NOMO-1 (cell line): ENCODE data around the gene SH2B3.
"Not testable (repeated sequence)": the region's sequence is repeated elsewhere in the genome, so short reads cannot be mapped to it uniquely, and the experiment has no call there.

Source experiments
- DNase-seq, 2 experiments: peaks; one replicate each; lab custom pipeline; 2025; ENCODE audit not compliant: unreplicated experiment in 2 of 2; lab: John Stamatoyannopoulos, UW

SH2B3 gene

DNA sequence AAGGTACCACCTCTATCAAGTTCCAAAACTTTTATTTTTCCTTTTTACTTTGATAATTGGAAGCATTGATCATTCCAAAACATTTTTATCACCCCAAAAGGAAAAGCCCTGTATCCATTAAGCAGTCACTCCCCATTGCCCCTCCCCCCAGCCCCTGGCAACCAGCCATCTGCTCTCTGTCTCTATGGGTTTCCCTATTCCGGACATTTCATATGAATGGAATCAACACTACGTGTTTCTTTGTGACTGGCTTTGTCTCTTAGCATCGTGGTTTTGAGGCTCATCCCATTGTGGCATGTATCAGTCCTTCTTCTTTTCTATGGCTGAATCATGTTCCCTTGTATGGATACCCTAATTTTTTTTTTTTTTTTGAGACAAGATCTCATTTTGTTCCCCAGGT lies 18.8 kb upstream of the SH2B3 start:
- no peak for DNase-seq

DNA sequence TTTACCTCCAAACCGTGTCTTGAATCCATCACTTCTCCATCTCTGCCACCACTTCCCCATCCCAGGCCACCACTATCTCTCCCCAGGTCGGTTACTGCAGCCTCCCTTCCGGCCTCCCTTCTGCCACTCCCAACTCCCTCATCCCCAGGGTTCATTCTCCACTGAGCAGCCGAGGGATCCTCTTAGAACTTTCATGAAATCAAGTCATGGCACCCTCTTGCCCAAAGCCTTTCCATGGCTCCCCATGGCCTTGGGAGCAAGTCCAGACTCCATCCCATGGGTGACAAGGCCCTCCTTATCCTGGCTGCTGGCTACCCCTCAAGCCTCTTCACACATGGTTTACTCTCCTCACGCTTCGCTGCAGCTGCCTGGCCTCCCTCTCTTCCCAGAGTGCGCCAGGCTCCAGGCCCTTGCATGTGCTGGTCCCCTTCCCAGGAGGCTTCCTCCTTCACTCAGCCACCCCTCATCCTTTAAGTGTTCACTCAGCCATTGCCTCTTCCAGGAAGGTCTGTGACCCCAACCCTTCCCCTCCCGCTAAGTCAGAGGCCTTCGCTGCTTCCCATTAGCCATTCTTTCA lies 17.9 kb upstream of the SH2B3 start:
- no peak for DNase-seq

DNA sequence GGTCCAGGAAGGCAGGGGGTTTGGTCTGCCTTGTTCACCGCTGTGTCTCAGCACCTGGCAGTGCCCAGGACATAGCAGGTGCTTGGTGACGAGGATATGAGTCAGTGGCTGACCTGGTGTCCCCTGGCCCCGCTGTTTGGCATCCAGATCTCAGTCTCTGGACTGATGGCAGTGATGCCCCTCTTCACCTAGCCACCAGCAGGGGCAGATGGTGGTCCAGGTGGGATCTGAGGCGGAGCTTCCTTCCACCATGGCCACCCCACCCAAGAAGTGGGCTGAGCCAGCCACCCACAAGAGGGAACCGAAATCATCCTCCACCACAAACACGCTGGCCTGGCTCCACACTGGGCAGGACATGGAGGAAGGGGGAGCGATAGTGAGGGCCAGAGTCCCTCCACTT lies 16.1 kb upstream of the SH2B3 start:
- no peak for DNase-seq

DNA sequence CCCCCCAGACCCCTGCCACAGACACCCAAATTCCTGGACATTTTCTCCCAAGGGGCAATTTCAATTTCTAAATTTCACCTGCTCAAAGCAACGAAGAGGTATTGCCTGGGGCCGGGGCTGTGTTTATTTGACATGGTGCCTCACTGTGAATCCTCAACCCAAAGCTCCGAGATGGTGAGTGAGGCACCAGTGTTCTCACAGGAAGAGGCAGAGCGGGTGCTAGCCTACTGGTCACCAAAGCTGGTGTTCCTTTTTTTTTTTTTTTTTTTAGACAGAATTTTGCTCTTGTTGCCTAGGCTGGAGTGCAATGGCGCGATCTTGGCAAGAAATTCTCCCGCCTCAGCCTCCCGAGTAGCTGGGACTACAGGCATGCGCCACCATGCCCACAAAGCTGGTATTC lies 14.8 kb upstream of the SH2B3 start:
- no peak for DNase-seq

DNA sequence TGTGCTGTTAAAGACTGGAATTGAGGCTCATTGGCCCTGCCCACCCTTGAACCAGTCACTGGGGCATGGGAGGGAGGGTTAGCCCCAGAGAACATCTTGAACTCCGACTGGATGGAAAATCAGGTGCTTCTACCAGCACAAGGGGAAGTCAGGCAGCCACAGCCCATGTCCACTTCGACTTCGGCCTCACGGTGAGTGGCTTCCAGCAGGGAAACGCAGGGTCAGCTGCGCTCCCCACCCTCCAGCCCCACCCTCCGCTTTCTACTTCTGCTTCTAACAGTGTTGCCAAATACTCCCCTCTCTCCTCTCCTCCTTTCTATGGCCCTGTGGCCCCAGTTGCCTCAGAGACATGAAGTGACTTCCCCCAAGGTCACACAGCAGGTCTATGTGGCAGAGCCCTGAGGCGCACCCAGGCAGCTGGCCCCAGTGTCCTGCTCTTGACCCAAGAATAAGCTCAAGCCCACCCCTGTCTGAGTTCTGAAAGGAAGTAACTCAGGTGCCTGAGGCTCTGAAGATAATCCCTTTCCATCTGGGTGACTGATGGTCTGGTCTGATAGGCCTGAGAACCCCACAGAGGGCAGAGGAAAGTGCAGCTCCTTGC lies 11.9 kb upstream of the SH2B3 start:
- DNase-seq, result peak; percentile 90 to 93

DNA sequence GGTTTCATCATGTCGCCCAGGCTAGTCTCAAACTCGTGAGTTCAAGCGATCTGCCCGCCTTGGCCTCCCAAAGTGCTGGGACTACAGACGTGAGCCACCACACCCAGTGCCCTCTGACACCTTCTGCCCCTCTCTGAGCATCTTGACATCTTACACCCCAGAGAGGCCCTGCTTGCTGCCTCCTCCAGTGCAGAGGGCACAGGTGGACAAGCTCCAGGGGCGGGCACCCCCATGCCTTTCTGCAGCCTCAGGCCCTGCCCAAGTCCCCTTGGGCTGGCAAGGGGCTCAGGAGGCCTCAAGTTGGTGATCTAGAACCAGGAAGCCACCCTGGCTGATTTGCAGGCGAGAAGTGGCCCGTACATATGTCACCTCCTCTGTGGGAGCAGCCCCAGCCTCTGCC lies 11.2 kb upstream of the SH2B3 start:
- DNase-seq, result no peak

DNA sequence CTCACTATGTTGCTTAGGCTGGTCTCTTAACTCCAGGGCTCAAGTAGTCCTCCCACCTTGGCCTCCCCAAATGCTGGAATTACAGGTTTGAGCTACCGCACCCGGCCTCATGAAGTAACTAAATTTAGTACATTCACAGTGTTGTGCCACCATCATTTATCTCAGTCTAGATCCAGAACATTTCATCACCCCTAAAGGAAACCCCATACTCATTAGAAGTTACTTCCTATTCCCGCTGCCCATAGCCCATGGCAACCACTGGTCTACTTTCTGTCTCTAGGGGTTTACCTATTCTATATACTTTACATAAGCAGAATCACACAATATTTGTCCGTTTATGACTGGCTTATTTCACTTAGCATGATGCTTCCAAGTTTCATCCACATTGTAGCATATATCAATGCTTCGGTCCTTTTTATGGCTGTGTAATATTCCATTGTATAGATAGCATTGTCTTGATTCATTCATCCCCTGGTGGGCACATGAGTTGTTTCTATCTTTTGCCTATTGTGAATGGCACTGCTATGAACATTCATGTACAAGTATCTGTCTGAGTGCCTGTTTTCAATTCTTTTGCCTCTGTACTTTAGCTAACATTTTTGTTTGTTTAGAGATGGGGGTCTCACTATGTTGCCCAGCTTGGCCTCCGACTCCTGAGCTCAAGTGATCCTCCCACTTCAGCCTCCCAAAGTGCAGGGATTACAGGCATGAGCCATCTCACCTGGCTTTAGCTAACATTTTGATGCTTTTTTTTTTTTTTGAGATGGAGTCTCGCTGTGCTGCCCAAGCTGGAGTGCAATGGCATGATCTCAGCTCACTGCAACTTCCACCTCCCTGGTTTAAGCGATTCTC lies 10.2 kb upstream of the SH2B3 start:
- DNase-seq, result peak in 1 of 2 experiments; percentile 39

DNA sequence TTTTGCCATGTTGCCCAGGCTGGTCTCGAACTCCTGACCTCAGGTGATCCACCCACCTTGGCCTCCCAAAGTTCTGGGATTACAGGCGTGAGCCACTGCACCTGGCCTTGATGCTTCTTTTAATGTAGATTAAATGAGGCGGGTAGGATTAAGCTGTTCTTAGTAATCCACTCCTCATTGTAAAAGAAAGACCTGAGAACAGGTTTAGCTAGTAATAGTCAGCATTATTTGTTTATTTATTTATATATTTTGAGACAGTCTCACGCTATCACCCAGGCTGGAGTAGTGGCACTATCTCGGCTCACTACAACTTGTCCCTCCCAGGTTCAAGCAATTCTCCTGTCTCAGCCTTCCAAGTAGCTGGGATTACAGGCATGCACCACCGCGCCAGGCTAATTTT lies 9.5 kb upstream of the SH2B3 start:
- not testable (repeated sequence) for DNase-seq

DNA sequence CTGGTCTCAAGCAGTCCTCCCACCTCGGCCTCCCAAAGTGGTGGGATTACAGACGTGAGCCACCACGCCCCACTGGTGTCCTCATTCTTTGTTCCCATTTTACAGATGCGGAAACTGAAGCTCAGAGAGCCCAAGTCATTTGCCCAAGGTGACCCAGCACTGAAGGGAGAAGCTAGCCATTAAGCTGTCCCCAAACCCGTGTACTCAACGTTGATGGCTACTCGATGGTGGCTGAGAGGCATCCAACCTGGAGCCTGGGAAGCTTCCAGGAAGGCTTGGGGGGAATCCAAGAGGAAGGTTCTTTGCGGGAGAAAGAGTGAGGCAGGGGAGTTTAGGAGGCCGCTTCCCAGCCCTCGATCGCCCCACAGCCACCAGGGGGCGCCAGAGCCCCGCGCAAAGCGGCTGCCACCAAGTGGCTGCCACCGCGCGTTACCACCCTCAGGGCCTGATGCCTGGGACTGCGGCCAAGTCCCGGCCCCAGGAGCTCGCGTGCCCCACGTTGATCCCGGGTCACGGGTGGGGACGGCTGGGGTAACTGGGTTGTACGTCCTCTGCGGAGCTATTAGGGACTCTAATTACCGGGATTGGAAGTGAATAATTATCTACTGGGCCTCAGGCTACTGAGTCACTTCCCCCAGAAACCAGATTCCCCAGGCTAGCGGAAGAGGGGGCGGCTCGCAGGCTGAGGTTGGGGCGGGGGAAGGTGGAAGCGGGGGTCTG lies 8.8 kb upstream of the SH2B3 start:
- peak; percentile 46 to 89 for DNase-seq

DNA sequence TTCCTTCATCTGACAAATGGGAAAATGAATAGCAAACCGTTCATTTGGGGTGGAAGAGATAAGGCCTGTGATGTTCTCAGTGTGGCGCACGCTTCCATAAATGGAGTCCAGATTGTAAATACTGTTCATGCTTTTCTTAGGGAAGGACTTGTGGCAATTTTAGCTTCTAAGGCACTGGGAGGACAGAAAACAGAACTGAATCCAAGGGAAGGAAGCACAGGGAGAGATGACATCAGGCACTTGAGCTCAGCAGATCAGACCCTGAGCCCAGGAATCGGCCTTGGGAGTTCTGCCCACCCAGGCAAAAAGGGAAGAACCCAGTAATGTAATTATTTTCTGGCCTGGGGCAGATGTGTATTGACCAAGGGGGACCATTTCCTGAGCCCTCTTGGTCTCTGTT lies 7.2 kb upstream of the SH2B3 start:
- DNase-seq, result no peak

DNA sequence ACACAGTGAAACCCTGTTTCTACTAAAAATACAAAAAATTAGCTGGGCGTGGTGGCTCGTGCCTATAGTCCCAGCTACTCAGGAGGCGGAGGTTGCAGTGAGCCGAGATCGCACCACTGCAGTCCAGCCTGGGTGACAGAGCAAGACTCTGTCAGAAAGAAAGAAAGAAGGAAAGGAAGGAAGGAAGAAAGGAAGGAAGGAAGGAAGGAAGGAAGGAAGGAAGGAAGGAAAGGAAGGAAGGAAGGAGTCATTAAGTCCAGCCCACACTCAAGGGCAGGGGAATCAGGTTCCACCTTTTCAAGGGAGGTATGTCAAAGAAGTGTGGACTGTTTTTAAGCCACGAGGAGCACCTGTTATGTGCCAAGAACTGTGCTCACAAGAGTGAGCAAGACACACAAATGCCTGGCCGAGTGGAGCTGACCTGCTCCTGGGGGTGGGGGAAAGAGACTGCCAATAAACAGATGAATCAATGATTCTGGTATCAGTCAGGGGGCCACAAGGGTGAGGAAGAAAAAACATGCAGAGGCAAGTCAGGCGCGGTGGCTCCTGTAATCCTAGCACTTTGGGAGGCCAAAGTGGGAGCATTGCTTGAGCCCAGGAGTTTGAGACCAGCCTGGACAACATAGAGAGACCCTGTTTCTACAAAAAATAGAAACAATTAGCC lies 5.8 kb upstream of the SH2B3 start:
- not testable (repeated sequence) for DNase-seq

DNA sequence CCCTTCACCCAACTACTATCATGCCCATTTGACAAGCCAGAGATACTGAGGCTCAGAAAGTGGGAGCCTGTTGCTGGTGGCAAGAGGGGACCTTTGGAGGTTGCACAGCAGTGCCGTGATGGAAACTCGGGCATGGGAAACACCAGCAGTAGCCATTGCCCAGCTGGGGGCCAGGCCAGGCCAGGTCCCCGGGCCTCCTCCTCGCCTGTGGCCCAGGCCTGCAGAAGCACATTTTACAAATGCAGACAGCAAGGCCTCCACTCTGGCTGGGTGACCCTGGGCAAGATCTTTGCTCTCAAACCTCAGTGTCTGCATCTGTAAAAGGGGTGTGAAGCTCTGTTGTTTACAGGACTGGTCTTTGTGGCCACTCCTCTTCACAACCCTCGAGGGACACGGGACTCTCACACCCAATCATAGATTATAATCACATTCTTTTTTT lies 4.5 kb upstream of the SH2B3 start:
- DNase-seq, result no peak

DNA sequence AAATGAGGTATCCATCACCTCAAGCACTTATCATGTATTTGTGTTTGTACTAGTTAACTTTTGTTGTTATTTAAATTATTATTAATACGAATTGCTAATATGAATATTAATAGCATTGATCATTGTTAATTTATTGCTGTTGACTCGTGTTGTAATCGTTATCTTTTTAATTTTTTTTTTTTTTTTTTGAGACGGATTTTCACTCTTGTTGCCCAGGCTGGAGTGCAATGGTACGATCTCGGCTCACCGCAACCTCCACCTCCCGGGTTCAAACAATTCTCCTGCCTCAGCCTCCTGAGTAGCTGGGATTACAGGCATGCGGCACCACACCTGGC lies 3.3 kb upstream of the SH2B3 start:
- not testable (repeated sequence) for DNase-seq

DNA sequence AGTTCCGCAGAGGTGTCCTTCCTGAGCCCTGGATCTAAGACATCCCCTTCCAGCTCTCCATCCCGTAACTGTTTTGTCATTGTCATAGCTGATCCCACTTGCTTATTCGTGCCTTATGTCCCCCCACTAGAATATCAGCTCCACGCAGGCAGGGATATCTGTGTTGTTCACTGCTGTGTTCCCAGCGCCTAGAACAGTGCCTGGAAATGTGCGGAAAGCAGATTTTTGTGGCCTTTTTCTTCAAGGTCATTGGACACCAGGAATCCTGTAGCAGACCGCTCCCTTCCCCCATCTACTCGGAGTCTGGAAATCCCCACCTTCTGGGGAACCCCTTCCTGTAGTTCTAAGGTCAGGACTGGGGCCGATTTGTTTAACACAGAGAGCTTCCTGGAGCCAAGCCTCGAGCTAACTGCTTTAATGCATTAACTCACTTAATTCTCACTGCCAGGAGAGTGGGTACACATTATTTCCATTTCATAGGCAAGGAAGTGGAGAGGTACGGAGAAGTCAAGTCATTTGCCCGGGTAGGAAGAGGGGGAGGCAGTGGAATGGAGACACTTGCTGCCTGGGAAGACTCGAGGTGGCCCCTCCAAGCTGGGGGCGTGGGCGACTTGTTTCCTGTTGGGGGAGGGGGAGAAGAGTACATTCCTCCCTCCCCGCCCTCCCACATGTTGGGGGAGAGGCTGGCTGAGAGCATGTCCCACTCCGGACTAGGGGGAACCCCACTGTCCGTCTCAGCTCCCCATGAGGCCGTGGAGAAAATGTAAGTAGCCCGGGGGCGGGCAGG lies 1.2 kb upstream of the SH2B3 start:
- no peak for DNase-seq

DNA sequence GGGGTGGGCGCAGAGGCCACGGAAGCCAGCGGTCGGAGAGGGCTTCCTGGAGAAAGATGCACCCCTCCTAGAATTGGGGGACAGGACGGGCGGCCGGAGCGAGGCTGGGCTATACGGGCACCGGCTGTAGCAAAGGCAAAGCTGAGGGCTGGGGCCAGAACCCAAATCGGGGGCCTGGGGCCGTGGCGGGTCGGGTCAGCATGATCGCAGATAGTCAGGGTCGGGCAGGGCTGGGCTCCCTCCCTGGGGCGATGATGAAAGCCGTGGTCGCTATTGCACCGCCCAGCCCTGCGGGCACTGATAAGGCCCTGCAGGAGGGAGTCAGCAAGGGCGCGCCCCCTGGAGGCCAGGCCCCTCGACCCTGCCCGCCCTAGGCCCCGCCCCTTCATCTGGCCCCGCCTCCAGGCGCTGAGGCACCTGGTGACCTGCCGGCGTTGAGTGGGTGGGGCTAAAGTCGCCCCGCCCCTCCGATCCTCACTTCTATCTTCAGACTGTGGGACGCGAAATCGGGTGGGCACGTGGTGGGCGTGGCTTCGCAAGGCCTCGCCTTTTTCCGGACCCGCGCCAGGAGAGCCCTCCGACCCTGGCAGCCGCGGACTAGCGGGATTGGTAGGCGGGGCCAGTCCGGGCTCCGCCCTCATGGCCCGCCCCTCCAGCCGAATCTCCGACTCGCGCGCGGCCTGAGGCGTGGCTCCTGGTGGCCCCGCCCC lies 419 bp upstream of the SH2B3 start:
- peak; percentile 96 to 97 for DNase-seq

DNA sequence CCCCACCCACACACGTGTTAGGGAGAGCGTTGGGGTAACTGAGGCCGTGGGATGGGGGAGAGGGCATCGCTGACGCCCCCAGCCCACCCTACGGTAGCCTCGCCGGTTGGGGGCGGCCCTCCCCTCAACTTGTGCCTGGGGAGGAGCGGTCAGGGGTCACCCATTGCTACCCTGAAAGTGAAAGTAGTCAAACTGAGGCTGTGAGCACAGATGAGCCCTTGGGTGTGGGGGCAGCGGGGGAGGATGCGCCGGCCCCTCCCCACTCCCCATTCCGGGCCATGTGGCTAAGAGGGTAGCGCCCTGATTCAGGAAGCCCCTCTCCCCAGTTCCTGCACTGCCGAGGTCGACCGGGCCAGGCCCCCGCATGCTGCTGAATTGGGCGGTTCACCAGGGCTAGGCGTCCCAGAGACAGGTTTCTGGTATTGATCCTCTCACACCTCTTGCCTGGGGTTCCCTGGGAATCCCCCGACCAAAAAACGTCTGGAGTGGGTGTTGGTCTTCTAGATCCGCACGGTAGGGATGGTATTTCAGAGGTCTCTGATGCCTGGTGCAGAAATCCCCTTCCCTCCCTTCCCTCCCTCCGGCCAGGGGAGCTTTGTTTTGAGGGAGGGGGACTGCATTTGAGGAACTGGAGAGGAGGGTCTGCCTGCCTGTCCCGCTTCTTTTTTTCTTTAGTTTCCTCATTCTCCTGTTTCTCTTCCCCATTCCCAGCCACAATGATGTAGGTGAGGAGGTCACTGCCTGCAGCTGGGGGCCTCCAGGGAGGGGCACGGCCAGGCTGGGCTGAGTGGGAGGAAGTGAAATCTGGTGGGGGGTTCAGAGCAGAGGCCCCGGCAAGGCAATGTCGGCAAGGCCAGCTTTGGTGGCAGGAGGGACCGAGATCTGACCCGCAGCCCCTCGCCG lies 1.0 kb downstream of the SH2B3 start:
- DNase-seq, result peak; percentile 78 to 80

DNA sequence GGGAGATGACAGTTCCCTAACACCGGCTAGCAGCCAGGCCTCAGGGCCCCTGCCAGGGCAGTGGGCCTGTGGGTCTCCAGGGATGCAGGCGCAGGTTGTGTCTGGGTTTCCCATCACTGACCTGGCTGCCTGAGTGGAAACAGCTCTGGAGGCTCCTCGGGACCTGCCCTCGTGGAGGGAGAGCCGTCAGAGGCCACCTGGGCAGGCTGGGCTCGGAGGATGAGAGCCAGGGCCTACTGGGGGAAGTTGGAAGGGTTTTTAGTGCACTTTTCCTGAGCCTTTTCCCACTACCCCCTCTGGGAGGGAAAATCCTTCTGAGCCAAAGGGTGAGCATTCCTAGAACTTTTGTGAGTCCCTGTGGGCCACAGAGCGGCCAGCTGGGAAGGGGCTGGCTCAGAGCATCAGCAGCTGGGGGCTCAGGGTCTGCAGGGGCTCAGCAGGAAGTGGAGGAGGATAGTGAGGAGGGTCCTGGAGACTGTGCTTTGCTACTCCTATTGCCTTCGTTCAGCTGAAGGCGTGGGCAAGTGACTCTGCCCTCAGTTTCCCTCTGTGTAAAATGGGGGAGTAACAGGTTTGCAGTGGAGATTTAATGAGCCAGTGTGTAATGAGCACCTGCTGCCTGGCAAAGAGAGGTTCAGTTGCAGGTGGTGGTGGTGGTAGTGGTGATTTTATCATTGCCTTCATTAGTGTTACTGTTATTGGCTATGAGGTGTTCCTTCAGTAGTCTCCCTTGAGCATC lies 1.8 kb downstream of the SH2B3 start:
- no peak for DNase-seq

DNA sequence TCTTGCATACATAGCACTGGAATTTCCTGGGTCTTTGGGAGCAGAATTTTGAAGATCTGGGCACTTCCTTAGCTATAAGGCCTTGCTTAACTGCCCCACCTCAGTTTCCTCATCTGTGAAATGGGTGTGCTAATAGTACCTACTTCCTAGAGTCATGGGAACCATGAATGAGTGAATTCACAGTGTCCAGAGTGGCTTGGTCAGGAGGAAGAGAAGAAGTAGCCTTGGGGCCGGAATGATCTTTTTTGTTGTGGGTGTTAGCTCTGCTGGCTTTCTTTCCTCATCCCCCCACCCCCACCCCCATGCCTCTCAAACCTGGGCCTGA lies 2.4 kb downstream of the SH2B3 start:
- DNase-seq, result no peak
